Measurements from ENCODE around the gene SENP7. TPM values are rescaled to one million over a fixed set of nuclear protein-coding genes. Genes with fewer than 3 reads are reported as not detected.

Gene SENP7
- total RNA-seq, 1 donor from 2014 or later: 17.9 TPM

- Histone ChIP-seq H3K27me3 (no peaks in the 10 kb centered on the region), H3K4me1 (no peaks in the 10 kb centered on the region), H3K4me3 (no peak overlapping the region), H3K9me3 (no peaks in the 10 kb centered on the region), H3K27ac (no peak overlapping the region), H3K36me3 (no peaks in the 10 kb centered on the region)
- intact Hi-C loops (cut with DNase I): no loop called here
- DNase-seq (ENCODE audit: extremely low spot score in 2 of 2): no peak
- TF ChIP-seq POLR2A (IDR thresholded peaks at IDR 0.05) (no peak), CTCF (IDR thresholded peaks at IDR 0.05) (no peak), POLR2AphosphoS5 (IDR thresholded peaks at IDR 0.05; ENCODE audit: insufficient read depth in 1 of 2, low read depth in 1 of 2) (no peak)
Measured at GRCh38 chr3:101530686-101531047, 17.7 kb upstream of the SENP7 start.

DNA sequence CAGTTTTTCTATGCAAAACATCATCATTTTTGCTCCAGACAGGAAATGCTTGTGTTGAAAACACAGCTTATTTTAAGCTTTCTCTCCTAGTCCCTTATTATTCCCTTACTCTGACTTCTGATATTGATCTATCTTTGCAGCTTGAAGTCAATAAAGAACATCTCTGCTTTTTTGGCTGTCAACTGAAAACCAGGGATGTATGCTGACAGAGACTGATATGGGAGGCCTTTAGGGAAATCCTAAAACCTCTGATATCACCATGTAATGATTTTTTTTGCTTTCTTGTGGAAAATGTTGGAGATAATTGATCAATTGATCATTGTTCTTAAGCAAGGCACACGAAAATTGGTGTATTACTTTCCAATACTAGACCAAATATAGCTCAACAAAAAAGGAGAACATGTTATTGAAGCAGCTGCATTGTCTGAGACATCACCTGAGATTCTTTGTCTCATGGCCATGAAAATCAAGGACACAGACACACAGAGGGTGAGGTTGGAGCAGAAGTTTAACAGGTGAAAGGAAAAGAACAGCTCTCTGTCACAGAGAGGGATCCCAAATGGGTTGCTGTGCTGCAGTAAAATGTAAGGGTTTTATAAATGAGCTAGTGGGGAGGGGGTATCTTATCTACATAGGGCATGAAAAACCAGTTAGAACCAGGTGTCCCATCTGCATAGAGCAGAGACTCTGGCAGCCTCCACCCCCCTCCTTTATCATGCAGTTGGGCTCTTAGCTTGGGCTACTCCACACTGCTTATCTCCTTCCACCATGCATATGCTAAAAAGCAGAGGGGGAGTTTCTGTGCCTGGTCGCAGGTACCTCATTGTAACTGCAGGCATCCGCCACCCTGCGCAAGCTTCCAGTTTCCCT is 17.0 kb upstream of the SENP7 start:
- no peak for TF ChIP-seq POLR2A (IDR thresholded peaks at IDR 0.05)
- no peak for TF ChIP-seq CTCF (IDR thresholded peaks at IDR 0.05)
- TF ChIP-seq POLR2AphosphoS5 (IDR thresholded peaks at IDR 0.05; ENCODE audit: insufficient read depth in 1 of 2, low read depth in 1 of 2): no peak
- no peaks in the 10 kb centered on the region for H3K4me1 ChIP-seq
- DNase-seq (ENCODE audit: extremely low spot score in 2 of 2): no peak
- no peaks in the 10 kb centered on the region for H3K36me3 ChIP-seq
- H3K4me3 ChIP-seq: no peak overlapping the region
- intact Hi-C loops (cut with DNase I): no loop called here
- H3K9me3 ChIP-seq: no peaks in the 10 kb centered on the region
- H3K27ac ChIP-seq: no peak overlapping the region
- H3K27me3 ChIP-seq: no peaks in the 10 kb centered on the region

- no peaks in the 10 kb centered on the region for H3K4me1 ChIP-seq
- H3K9me3 ChIP-seq: no peaks in the 10 kb centered on the region
- intact Hi-C loops (cut with DNase I): no loop called here
- no peak overlapping the region for H3K27ac ChIP-seq
- H3K36me3 ChIP-seq: no peaks in the 10 kb centered on the region
- no peak overlapping the region for H3K4me3 ChIP-seq
- no peaks in the 10 kb centered on the region for H3K27me3 ChIP-seq
- no peak for DNase-seq (ENCODE audit: extremely low spot score in 2 of 2)
- TF ChIP-seq POLR2AphosphoS5 (IDR thresholded peaks at IDR 0.05; ENCODE audit: insufficient read depth in 1 of 2, low read depth in 1 of 2) (no peak), CTCF (IDR thresholded peaks at IDR 0.05) (no peak), POLR2A (IDR thresholded peaks at IDR 0.05) (no peak)
Measured at GRCh38 chr3:101527906-101528305, 14.9 kb upstream of the SENP7 start.

- no peaks in the 10 kb centered on the region for H3K4me1 ChIP-seq
- H3K36me3 ChIP-seq: no peaks in the 10 kb centered on the region
- no peaks in the 10 kb centered on the region for H3K9me3 ChIP-seq
- H3K27me3 ChIP-seq: no peaks in the 10 kb centered on the region
- H3K4me3 ChIP-seq: no peak overlapping the region
- no peak overlapping the region for H3K27ac ChIP-seq
- no peak for DNase-seq (ENCODE audit: extremely low spot score in 2 of 2)
- TF ChIP-seq POLR2A (IDR thresholded peaks at IDR 0.05): no peak
- TF ChIP-seq POLR2AphosphoS5 (IDR thresholded peaks at IDR 0.05; ENCODE audit: insufficient read depth in 1 of 2, low read depth in 1 of 2): no peak
- TF ChIP-seq CTCF (IDR thresholded peaks at IDR 0.05): no peak
- intact Hi-C loops (cut with DNase I): no loop called here
Measured at GRCh38 chr3:101527441-101527840, 14.4 kb upstream of the SENP7 start.

DNA sequence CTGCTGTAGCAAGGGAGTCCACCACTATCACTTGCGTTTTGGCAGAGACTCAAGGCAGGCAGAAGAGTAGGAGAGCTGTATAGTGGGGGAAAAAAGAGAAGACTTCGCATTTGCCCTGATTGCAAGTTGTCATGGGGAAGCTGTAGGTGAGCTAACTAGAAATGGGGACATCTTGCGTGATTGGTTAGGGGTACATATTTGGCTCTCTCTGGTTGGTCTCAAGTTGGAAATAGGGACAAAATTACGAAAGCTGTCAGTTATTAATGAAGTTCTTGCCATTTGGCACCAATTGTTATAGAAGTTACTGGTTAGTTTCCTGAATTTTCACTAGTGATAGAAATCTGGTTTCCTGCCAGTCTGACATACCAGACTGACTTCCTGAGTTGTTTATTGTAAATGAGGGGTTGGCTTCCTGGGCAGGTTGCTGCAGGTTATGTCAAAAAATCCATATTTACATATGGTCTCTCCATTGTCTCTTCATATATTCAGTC is 8.2 kb upstream of the SENP7 start:
- no peak for DNase-seq (ENCODE audit: extremely low spot score in 2 of 2)
- no peaks in the 10 kb centered on the region for H3K36me3 ChIP-seq
- no peaks in the 10 kb centered on the region for H3K27me3 ChIP-seq
- intact Hi-C loops (cut with DNase I): no loop called here
- no peaks in the 10 kb centered on the region for H3K9me3 ChIP-seq
- TF ChIP-seq POLR2AphosphoS5 (IDR thresholded peaks at IDR 0.05; ENCODE audit: insufficient read depth in 1 of 2, low read depth in 1 of 2) (no peak), CTCF (IDR thresholded peaks at IDR 0.05) (no peak), POLR2A (IDR thresholded peaks at IDR 0.05) (no peak)
- no peak overlapping the region for H3K4me3 ChIP-seq
- H3K4me1 ChIP-seq: no peaks in the 10 kb centered on the region
- H3K27ac ChIP-seq: no peak overlapping the region

Data from vagina (tissue), 2 donors.